PFSK-1 (cell line): ENCODE measurements around the gene BAIAP2L1.

Experiments used
- FOXP2 ChIP-seq: optimal IDR thresholded peaks from 2 replicates; pipeline ENCODE3; 2011; ENCODE audit warnings: borderline replicate concordance, control low read depth, inconsistent platforms; ENCODE audit not compliant: insufficient read depth; ENCODE audit errors: extremely low read length, extremely low read depth
- POLR2AphosphoS5 ChIP-seq: IDR thresholded peaks from 2 replicates; pipeline ENCODE4 v1.6.1; 2012; ENCODE audit warnings: low read depth, mild to moderate bottlenecking, control low read depth, low read length, moderate library complexity
- SIN3A ChIP-seq: IDR thresholded peaks from 2 replicates; pipeline ENCODE4 v1.6.1; 2012; ENCODE audit warnings: mild to moderate bottlenecking, low read length, moderate library complexity, borderline replicate concordance; ENCODE audit not compliant: insufficient read depth
- TAF1 ChIP-seq: IDR thresholded peaks from 2 replicates; pipeline ENCODE4 v1.6.1; 2012; ENCODE audit warnings: low read length, control low read depth, borderline replicate concordance; ENCODE audit not compliant: insufficient read depth
- TF ChIP-seq, protein P1 (sequence below), 2 experiments: IDR thresholded peaks; 2 replicates each; pipeline versions ENCODE4 v1.6.1 to v1.8.0; 2011 to 2012; ENCODE audit warnings: low read depth in 2 of 2, low read length in 2 of 2, control low read depth in 1 of 2, inconsistent platforms in 1 of 2, mild to moderate bottlenecking in 1 of 2, moderate library complexity in 1 of 2; ENCODE audit not compliant: insufficient read depth in 1 of 2

Gene BAIAP2L1

GRCh38 chr7:98329791-98330373, 71.0 kb downstream of the BAIAP2L1 start:
- TF ChIP-seq, protein P1, sequence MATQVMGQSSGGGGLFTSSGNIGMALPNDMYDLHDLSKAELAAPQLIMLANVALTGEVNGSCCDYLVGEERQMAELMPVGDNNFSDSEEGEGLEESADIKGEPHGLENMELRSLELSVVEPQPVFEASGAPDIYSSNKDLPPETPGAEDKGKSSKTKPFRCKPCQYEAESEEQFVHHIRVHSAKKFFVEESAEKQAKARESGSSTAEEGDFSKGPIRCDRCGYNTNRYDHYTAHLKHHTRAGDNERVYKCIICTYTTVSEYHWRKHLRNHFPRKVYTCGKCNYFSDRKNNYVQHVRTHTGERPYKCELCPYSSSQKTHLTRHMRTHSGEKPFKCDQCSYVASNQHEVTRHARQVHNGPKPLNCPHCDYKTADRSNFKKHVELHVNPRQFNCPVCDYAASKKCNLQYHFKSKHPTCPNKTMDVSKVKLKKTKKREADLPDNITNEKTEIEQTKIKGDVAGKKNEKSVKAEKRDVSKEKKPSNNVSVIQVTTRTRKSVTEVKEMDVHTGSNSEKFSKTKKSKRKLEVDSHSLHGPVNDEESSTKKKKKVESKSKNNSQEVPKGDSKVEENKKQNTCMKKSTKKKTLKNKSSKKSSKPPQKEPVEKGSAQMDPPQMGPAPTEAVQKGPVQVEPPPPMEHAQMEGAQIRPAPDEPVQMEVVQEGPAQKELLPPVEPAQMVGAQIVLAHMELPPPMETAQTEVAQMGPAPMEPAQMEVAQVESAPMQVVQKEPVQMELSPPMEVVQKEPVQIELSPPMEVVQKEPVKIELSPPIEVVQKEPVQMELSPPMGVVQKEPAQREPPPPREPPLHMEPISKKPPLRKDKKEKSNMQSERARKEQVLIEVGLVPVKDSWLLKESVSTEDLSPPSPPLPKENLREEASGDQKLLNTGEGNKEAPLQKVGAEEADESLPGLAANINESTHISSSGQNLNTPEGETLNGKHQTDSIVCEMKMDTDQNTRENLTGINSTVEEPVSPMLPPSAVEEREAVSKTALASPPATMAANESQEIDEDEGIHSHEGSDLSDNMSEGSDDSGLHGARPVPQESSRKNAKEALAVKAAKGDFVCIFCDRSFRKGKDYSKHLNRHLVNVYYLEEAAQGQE (IDR thresholded peaks at IDR 0.05; ENCODE audit: insufficient read depth in 1 of 2, low read depth in 2 of 2, low read length in 2 of 2): no peak
- no peak for TF ChIP-seq TAF1
- no peak for TF ChIP-seq FOXP2
- TF ChIP-seq POLR2AphosphoS5: no peak
- TF ChIP-seq SIN3A: no peak

- TF ChIP-seq FOXP2 (no peak), TAF1 (no peak), POLR2AphosphoS5 (no peak), SIN3A (no peak)
- TF ChIP-seq, protein P1 (IDR thresholded peaks at IDR 0.05; ENCODE audit: insufficient read depth in 1 of 2, low read depth in 2 of 2, low read length in 2 of 2): no peak
Measured at GRCh38 chr7:98329100-98329790, 71.6 kb downstream of the BAIAP2L1 start.

GRCh38 chr7:98324782-98325181, 76.1 kb downstream of the BAIAP2L1 start:
- TF ChIP-seq, protein P1 (IDR thresholded peaks at IDR 0.05; ENCODE audit: insufficient read depth in 1 of 2, low read depth in 2 of 2, low read length in 2 of 2): no peak
- TF ChIP-seq POLR2AphosphoS5 (no peak), FOXP2 (no peak), TAF1 (no peak), SIN3A (no peak)

DNA sequence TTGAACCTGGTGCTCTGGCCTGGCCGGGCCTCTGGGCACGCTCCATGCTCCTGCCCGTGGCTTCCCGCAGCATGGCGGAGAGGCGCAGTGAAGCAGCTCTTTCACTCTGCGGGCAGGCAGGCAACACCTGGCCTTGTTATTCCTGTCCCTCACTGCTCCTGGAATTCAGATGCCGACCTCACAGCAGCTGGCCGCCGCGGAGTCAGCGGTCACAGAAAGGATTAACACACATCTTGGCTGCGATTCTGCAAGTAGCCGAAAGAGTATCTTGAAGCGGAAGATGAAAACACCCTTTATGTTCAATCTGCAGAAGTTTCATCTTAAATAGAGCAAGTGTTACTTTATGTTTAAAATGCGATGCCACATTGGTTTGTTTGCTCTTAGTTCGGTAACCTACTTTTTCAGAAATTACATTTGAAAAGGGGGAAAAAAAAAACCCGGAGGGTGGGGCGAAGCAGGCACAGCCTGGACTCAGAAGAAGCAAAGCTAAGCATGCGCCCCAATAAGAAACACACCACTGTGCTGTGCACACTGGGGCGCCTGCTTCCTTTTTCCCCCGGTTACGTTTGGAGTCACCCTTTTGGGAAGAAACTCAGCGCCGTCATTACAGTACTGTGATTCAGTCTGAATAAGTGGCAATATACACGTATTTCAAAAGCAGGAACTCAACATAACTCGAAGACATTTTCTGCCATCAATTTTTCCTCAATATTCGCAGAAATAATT, 77.1 kb downstream of the BAIAP2L1 start:
- TF ChIP-seq FOXP2 (no peak), POLR2AphosphoS5 (no peak), TAF1 (no peak), SIN3A (no peak)
- TF ChIP-seq, protein P1 (IDR thresholded peaks at IDR 0.05; ENCODE audit: insufficient read depth in 1 of 2, low read depth in 2 of 2, low read length in 2 of 2): no peak
